Tibial nerve (tissue), 3 donors: ENCODE data around the gene ATRX.

Experiments used
- POLR2A ChIP-seq, 2 donors: fragments of 450-650 bp; IDR thresholded peaks; one replicate each; pipeline ENCODE4 v1.6.1; 2017; ENCODE audit warnings: antibody characterized with exemption in 2 of 2, mild to moderate bottlenecking in 2 of 2, moderate library complexity in 2 of 2
- TF ChIP-seq, protein P1 (sequence below), 5 experiments: fragments of 200-600 bp in 3 of 5; fragments of 450-650 bp in 2 of 5; sonication (generic) in 3 of 5; IDR thresholded peaks; one replicate each; pipeline ENCODE4 v1.5.1; 2016 to 2019; ENCODE audit warnings: antibody characterized with exemption in 5 of 5, mild to moderate bottlenecking in 3 of 5, moderate library complexity in 2 of 5

DNA sequence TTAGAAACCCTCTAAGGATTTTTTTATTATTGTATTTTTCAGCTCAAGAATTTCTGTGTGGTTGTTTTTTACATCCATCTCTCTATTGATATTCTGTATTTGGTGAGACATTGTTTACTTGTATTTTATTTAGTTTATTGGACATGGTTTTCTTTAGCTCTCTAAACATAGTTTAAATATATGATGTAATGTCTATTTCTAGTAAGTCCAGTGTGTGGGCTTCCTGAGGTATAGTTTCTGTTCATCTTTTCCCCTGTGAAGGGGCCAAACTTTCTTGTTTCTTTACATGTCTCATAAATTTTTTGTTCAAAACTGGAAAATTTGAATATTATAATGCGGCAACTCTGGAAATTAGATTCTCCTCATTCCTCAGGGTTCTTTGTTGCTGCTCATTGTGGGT lies 28.2 kb upstream of the ATRX start:
- no peak for TF ChIP-seq POLR2A (IDR thresholded peaks at IDR 0.05)
- TF ChIP-seq, protein P1, sequence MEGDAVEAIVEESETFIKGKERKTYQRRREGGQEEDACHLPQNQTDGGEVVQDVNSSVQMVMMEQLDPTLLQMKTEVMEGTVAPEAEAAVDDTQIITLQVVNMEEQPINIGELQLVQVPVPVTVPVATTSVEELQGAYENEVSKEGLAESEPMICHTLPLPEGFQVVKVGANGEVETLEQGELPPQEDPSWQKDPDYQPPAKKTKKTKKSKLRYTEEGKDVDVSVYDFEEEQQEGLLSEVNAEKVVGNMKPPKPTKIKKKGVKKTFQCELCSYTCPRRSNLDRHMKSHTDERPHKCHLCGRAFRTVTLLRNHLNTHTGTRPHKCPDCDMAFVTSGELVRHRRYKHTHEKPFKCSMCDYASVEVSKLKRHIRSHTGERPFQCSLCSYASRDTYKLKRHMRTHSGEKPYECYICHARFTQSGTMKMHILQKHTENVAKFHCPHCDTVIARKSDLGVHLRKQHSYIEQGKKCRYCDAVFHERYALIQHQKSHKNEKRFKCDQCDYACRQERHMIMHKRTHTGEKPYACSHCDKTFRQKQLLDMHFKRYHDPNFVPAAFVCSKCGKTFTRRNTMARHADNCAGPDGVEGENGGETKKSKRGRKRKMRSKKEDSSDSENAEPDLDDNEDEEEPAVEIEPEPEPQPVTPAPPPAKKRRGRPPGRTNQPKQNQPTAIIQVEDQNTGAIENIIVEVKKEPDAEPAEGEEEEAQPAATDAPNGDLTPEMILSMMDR (IDR thresholded peaks at IDR 0.05): no peak
